ENCODE measurements around the gene ANKMY2.

GRCh38 chr7:16603633-16604032 lies 41.9 kb downstream of the ANKMY2 start:
- no peak for TF ChIP-seq POLR2A (IDR thresholded peaks at IDR 0.05)
- no peak for TF ChIP-seq CTCF (IDR thresholded peaks at IDR 0.05)
